DND-41 (cell line): ENCODE results near the gene OSCAR.

Experiments used
- EZH2 ChIP-seq: IDR thresholded peaks from 3 replicates; pipeline ENCODE4 v1.6.1; 2012; ENCODE audit warnings: borderline replicate concordance, low read depth, mild to moderate bottlenecking, moderate library complexity, low read length, inconsistent platforms; ENCODE audit not compliant: severe bottlenecking
- TF ChIP-seq, protein P1 (sequence below): IDR thresholded peaks from 2 replicates; pipeline ENCODE4 v1.5.1; 2012; ENCODE audit warnings: borderline replicate concordance, low read length, moderate library complexity, mild to moderate bottlenecking; ENCODE audit not compliant: poor library complexity, severe bottlenecking; ENCODE audit errors: extremely low read depth

DNA sequence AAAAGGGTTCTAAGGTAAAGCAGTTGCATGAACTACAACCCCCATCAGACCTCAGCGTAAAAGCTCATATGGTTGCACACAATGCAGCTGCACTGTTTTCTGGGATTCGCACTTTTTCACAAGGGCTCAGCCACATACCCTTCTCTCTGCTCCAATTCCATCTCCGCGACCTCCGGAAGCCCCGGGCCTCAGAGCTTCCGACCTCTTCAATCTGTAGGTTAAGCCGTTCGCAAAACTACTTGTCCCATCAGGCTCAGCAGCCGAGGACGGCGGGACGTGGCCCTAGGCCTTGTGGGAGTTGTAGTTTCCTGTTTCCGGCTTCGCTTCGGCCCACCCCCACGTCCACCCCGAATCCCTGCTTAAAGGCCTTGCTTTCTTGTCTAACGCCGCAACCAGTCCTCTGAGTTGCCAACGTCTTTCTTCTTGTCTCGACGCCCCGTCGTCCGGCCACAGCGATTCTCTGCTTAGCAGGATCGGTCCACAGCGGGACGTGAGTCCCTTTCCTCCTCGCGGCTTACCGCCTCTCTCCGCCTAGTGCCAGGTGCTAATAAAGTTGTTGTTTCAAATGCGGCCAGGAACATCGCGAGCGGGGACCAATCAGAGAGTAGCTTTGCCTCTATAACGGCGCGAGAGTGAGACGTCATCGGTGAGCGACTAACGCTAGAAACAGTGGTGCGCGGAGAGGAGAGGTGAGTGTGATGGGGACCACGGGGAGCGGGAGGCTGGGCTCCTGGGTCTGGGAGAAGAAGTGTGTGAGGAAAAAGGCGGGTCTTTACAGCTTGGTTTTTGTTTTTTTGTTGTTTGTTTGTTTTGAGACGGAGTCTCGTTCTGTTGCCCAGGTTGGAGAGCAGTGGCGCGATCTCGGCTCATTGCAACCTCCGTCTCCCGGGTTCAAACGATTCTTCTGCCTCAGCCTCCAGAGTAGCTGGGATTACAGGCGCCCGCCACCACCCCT, 14.8 kb upstream of the OSCAR start, which contains the start of the genes PRPF31 and TFPT:
- TF ChIP-seq, protein P1, sequence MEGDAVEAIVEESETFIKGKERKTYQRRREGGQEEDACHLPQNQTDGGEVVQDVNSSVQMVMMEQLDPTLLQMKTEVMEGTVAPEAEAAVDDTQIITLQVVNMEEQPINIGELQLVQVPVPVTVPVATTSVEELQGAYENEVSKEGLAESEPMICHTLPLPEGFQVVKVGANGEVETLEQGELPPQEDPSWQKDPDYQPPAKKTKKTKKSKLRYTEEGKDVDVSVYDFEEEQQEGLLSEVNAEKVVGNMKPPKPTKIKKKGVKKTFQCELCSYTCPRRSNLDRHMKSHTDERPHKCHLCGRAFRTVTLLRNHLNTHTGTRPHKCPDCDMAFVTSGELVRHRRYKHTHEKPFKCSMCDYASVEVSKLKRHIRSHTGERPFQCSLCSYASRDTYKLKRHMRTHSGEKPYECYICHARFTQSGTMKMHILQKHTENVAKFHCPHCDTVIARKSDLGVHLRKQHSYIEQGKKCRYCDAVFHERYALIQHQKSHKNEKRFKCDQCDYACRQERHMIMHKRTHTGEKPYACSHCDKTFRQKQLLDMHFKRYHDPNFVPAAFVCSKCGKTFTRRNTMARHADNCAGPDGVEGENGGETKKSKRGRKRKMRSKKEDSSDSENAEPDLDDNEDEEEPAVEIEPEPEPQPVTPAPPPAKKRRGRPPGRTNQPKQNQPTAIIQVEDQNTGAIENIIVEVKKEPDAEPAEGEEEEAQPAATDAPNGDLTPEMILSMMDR = no peak
- no peak for TF ChIP-seq EZH2
